ENCODE data around the gene PHF1. TPM values are rescaled to one million over a fixed set of nuclear protein-coding genes. Genes with fewer than 3 reads are reported as not detected.
A peak's percentile ranks its signal among the peaks of the same experiment; 100 is the strongest.

The PHF1 gene
- total RNA-seq, 1 donor = 30.8 TPM

GRCh38 chr6:33380272-33380981 lies 30.4 kb upstream of the PHF1 start:
- no peak for TF ChIP-seq CTCF (IDR thresholded peaks at IDR 0.05; ENCODE audit: extremely low read depth, low read depth, low read length)
- no peaks in the 10 kb centered on the region for H4K20me1 ChIP-seq (ENCODE audit: insufficient read depth, low read length)
- no peak overlapping the region for H3K4me3 ChIP-seq (ENCODE audit: insufficient read depth, low read length)
- H3K79me2 ChIP-seq (ENCODE audit: insufficient read depth, low read length) = no peaks in the 10 kb centered on the region
- H3K9me3 ChIP-seq (ENCODE audit: low read depth, low read length) = no peaks in the 10 kb centered on the region
- DNase-seq (ENCODE audit: insufficient read length, low spot score, missing footprints) = peak; percentile 5
- no peak overlapping the region for H3K4me2 ChIP-seq (ENCODE audit: insufficient read depth, low read length)
- no peak overlapping the region for H2AFZ ChIP-seq (ENCODE audit: low read length)
- H3K36me3 ChIP-seq (ENCODE audit: insufficient read depth, low read length) = no peaks in the 10 kb centered on the region
- H3K27me3 ChIP-seq (ENCODE audit: insufficient read depth, low read length) = no peaks in the 10 kb centered on the region
- H3K27ac ChIP-seq (ENCODE audit: low read depth, low read length) = no peak overlapping the region
- peaks cover 16% of the 10 kb centered on the region for H3K4me1 ChIP-seq (ENCODE audit: insufficient read depth, low read length)

- no peak for TF ChIP-seq CTCF (IDR thresholded peaks at IDR 0.05; ENCODE audit: extremely low read depth, low read depth, low read length)
Measured at GRCh38 chr6:33383427-33384185, 27.2 kb upstream of the PHF1 start.

GRCh38 chr6:33384581-33385020 lies 26.2 kb upstream of the PHF1 start:
- DNase-seq (ENCODE audit: insufficient read length, low spot score, missing footprints) = peak; percentile 96
- Histone ChIP-seq H3K79me2 (ENCODE audit: insufficient read depth, low read length) (no peaks in the 10 kb centered on the region), H3K4me2 (ENCODE audit: insufficient read depth, low read length) (no peak overlapping the region), H3K9me3 (ENCODE audit: low read depth, low read length) (no peaks in the 10 kb centered on the region), H3K27me3 (ENCODE audit: insufficient read depth, low read length) (no peaks in the 10 kb centered on the region), H3K36me3 (ENCODE audit: insufficient read depth, low read length) (no peaks in the 10 kb centered on the region), H3K4me1 (ENCODE audit: insufficient read depth, low read length) (no peaks in the 10 kb centered on the region), H3K4me3 (ENCODE audit: insufficient read depth, low read length) (no peak overlapping the region), H3K27ac (ENCODE audit: low read depth, low read length) (no peak overlapping the region), H2AFZ (ENCODE audit: low read length) (peak overlapping the region; percentile 76), H4K20me1 (ENCODE audit: insufficient read depth, low read length) (no peaks in the 10 kb centered on the region)
- peak; percentile 67 for TF ChIP-seq CTCF (IDR thresholded peaks at IDR 0.05; ENCODE audit: extremely low read depth, low read depth, low read length)

More at GRCh38 chr6:33383427-33384185, 27.2 kb upstream of the PHF1 start:
- Histone ChIP-seq H3K4me3 (ENCODE audit: insufficient read depth, low read length) (no peak overlapping the region), H3K27me3 (ENCODE audit: insufficient read depth, low read length) (no peaks in the 10 kb centered on the region), H3K4me2 (ENCODE audit: insufficient read depth, low read length) (no peak overlapping the region), H4K20me1 (ENCODE audit: insufficient read depth, low read length) (no peaks in the 10 kb centered on the region), H2AFZ (ENCODE audit: low read length) (no peak overlapping the region), H3K27ac (ENCODE audit: low read depth, low read length) (no peak overlapping the region), H3K4me1 (ENCODE audit: insufficient read depth, low read length) (no peaks in the 10 kb centered on the region), H3K79me2 (ENCODE audit: insufficient read depth, low read length) (no peaks in the 10 kb centered on the region), H3K36me3 (ENCODE audit: insufficient read depth, low read length) (no peaks in the 10 kb centered on the region), H3K9me3 (ENCODE audit: low read depth, low read length) (no peaks in the 10 kb centered on the region)
- peak; percentile 14 for DNase-seq (ENCODE audit: insufficient read length, low spot score, missing footprints)

- no peaks in the 10 kb centered on the region for H4K20me1 ChIP-seq (ENCODE audit: insufficient read depth, low read length)
- DNase-seq (ENCODE audit: insufficient read length, low spot score, missing footprints) = no peak
- no peak overlapping the region for H3K4me3 ChIP-seq (ENCODE audit: insufficient read depth, low read length)
- peaks cover 31% of the 10 kb centered on the region for H3K79me2 ChIP-seq (ENCODE audit: insufficient read depth, low read length)
- TF ChIP-seq CTCF (IDR thresholded peaks at IDR 0.05; ENCODE audit: extremely low read depth, low read depth, low read length) = no peak
- no peaks in the 10 kb centered on the region for H3K9me3 ChIP-seq (ENCODE audit: low read depth, low read length)
- no peak overlapping the region for H2AFZ ChIP-seq (ENCODE audit: low read length)
- no peaks in the 10 kb centered on the region for H3K27me3 ChIP-seq (ENCODE audit: insufficient read depth, low read length)
- no peaks in the 10 kb centered on the region for H3K36me3 ChIP-seq (ENCODE audit: insufficient read depth, low read length)
- peaks cover 25% of the 10 kb centered on the region for H3K4me1 ChIP-seq (ENCODE audit: insufficient read depth, low read length)
- H3K4me2 ChIP-seq (ENCODE audit: insufficient read depth, low read length) = no peak overlapping the region
- H3K27ac ChIP-seq (ENCODE audit: low read depth, low read length) = no peak overlapping the region
Measured at GRCh38 chr6:33390173-33390572, 20.6 kb upstream of the PHF1 start.
